UCSD-AML1 (cell line): Measurements from ENCODE around the gene BUD31.
A peak's percentile ranks its signal among the peaks of the same experiment; 100 is the strongest.

ENCODE experiments used
- DNase-seq: peaks from one replicate; lab custom pipeline; 2025; ENCODE audit not compliant: unreplicated experiment; lab: John Stamatoyannopoulos, UW

Gene BUD31

DNA sequence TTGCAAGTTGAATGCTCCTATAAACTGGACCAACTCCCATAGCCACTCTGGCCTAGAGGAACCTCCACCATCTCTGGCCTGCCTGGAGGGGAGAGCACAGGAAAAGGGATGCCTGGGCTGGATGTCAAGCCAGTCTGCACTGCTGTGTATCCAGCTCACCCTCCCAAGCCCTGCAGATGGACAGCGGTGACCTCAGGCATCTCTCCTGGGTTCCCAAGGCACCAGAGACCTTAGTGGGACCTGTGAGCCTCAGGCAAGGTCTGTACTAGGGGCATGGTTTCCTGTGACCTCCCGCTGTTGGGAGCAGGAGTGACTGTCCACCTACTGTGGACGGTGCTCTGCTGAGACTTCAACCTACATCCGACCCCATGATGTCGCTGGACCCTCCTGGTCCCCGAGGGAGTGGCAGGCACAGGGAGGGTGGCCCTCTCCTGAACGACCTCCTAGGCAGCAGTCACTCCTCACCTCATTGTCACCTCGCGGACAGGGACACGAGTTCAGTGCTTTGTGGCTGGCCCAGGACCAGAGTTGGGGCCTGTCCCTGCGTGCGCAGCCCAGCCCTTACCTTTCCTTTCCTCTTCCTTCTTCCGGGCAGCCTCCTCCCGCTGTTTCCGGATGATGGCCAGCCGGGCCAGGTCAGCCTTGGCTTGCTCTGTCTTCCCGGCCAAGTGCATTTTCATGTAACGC, 11.3 kb upstream of the BUD31 start:
- DNase-seq = no peak

DNA sequence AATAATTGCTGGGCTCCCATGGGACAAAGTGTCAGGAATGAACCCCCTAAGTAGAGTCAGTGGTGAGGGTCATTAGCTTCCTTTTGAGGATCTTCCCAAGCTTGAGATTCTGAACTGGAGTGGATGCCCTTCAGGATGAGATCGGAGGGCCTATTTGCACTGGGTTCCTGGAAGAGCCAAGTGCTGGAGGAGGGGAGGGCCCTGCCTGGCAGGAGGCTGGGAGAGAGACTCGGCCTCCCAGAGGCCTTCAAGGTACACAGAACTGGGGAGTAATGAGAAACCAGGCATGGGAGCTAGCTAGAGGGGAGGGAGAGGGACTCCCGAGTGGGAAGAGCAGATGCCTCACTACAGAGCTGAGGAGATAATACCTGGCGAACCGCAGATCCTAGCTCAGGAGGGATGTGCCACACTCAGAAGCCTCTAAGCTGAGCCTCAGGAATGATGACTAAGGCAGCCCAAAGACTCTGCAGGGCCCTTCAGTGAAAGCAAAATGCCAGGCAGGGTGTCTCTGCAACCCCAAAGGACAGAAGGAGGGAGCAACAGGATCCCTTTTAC, 9.8 kb upstream of the BUD31 start:
- no peak for DNase-seq

DNA sequence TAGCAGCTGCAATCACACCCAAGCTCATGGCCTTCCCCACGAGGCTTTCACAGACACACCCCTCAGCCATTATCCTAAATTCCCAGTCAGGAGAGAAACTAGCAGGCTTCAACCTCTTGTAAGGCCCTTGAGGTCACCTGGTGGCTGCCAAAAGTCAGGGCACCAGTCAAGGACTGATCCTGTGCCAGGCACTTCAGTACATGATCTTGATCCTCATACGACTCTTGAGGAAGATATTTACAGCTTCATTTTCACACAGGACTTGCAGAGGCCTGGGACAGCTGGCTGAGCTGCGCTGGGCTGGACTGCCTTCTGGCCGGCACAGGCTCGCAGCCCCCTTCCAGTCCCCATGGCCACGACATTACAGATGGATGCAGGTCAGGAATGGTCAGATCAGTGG, 9.2 kb upstream of the BUD31 start:
- DNase-seq = no peak

DNA sequence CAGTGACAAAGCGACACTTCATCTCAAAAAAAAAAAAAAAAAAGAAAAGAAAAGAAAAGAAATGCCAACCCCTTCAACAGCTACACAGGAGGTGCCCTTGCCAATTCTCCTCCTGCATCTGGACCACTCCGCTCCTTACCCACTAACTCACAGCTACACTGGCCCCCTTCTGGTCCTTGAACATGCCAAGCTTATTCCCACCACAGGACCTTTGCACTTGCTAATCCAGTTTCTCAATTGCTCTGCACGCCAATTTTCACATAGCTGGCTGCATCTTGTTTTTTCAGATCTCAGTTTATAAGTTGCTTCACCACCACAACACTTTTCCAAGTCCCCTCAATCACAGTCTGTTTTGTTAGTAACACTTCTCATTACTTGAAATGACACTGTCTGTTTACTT, 5.9 kb upstream of the BUD31 start:
- DNase-seq = no peak

DNA sequence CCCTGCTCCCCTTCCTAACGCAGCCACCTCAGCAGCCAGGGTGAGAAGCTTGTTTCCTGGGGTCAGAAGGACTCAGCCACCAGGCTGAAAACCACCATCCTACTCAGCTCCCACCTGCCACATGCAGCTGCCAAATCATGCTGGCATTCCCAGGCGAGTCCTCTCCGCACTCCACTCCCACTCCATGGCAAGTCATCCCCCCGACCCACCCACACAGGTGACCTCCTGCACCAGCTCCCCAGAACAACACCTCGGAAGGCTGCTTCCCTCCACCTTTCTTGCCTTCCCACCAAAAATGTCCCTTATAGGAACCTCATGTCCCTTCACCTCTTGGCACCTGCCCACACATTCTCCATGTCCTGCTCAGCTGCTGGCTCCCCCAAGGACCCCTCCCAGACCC, 5.0 kb upstream of the BUD31 start:
- no peak for DNase-seq

DNA sequence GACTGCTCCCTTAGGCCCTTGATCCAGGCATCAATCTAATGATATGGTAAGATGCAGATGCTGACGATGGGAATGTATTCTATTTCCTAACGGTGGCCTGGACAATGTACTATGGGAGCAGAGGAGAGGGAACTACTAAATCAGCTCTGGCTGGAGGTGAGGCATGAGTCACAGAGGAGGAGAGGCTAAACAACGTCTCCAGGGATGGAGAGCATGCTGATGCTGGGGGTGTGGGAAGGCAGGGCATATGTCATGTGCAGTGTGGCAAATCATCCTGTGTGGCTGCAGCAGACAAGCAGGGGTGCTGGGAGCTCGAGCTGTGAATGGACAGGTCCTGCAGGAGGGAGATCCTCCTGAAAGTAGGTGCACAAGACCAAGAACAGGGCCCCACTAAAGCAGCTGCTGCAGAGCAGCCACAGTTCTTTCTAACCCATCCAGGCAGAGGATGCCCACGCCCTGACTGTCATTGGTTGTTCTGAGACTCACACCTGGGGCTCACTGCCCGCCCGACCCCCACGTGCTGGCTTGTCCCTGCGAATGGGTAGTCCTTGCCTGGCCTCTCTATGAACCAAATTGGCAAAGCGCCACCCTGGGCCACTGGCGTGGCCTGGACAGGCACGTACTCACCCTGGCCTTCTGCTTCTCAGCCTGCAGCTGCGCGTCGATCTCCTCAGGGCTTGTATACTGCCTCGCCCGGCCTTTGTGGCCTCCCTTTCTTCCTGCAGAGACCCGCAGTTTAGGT, 4.4 kb upstream of the BUD31 start:
- no peak for DNase-seq

DNA sequence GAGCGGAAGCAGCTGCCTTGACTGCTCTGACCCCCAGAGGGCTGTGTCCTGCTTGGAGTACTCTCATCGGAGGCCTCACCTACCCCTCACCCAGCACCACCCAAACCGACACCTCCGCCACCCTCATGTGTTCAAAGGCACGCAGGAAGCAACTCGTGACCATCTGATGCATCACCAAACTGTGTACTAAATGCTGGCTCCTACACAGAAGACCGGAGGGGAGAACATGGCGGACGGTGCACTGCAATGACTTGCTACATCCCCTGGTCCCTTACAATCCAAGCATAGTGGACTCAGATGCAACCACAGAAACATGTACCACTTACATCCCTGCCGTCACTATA, 3.8 kb upstream of the BUD31 start:
- DNase-seq = no peak

DNA sequence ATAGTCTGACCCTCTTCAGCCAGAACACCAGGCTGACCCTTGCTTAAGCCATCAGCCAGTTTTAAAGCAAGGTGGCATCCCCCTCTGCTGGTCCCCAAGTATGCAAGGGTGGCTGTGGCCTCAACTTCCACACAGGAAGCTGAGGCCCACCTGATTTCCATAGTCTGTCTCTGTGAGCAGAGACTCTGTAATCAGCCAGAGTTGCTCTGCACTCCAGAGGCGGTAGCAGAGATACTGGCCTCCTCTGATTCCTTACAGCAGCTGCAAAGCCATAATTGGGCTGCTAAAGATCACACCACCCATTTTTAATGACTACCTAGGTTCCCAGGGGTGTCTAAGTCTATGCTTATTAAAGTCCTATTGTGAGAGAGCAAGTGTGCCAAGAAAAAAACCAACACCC, 2.2 kb upstream of the BUD31 start:
- no peak for DNase-seq

DNA sequence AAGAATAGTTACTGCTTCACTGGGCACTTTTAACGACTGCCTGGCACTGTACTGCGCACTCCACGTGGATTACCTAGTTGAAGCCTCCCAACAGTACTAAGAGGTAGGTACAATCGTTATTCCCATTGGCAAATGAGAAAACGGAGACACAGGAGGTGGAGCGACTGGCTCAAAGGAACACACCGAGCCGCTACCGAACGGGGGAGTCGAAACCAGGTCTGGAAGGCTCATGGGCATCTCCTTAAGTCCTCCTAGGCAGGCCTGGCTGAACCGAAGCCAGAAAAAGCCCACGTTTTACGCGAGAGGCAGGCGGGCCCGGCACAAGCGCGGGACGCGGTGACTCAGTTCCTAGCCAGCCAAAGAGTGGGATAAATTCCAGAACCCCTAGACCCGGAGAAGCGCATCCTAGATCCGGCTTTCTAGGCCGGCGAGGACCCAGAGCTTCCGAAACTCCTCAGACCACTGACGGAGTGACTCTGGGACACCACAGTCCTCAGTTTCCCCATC, 844 bp upstream of the BUD31 start:
- peak; percentile 26 for DNase-seq

DNA sequence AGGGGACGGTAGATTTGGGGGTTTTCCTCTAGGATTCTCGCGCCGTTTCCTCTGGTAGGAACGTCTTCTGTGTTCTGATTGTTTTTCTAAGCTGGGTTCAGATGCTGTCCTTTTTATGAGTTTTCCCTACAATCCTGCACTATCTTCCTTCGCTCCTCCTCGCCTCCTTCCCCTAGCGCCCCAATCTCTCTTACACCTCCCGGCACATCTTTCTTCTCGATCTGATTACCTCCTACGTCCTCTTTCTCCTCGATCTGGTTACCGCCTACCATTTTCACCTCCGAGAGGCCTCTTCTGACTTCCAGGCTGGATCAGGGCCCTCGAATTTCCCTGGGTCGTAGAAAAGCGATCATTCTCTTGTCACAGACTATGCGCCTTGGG, 413 bp downstream of the BUD31 start:
- DNase-seq = no peak

DNA sequence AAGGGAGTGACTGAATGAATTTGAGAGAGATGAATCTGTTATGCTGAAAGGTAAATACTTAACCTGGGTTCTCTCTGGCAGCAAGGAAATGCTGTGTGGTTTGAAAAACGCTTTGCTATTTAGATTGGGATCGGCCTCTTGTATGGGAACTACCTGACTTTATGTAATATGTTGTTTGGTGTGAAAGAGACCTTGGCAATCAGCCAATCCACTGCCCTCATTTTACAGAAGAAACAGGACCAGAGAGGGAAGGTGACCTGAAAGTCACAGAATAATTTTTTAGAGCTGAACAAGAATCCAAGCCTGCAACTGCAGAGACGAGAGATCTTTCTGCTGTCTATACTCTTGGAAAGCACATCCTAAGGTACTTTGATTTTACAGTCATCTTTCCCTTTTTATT, 1.0 kb downstream of the BUD31 start:
- no peak for DNase-seq

DNA sequence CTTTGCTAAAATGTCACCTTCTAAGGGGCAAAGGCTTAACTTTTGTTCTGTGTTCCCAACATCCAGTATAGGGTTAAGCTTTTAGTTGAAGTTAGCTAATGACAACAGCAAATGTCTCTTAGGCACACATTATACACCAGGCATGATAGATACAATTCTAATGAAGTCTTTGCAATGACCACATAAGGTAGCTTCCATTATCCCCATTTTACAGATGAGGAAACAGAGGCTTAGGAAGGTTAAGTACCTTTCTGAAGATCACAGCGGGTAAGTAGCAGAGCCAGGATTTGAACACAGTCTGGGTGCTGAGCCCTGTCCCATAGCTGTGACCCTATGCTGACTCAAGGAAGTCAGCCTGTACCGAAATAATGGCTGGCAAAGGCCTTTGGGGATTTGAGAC, 1.9 kb downstream of the BUD31 start:
- DNase-seq = no peak

DNA sequence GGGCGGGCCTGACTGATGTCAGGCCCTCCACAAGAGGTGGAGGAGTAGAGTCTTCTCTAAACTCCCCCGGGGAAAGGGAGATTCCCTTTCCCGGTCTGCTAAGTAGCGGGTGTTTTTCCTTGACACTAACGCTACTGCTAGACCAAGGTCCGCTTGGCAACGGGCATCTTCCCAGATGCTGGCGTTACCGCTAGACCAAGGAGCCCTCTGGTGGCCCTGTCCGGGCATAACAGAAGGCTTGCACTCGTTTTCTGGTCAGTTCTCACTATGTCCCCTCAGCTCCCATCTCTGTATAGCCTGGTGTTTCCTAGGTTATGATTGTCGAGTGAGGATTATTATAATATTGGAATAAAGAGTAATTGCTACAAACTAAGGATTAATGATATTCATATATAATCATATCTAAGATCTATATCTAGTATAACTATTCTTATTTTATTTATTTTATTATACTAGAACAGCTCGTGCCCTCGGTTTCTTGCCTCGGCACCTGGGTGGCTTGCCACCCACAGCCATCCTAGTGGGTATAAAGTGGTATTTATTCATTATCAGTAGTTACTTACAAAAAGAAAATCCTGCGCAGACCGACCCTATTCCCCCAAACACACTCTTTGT, 6.9 kb downstream of the BUD31 start:
- peak; percentile 16 for DNase-seq

DNA sequence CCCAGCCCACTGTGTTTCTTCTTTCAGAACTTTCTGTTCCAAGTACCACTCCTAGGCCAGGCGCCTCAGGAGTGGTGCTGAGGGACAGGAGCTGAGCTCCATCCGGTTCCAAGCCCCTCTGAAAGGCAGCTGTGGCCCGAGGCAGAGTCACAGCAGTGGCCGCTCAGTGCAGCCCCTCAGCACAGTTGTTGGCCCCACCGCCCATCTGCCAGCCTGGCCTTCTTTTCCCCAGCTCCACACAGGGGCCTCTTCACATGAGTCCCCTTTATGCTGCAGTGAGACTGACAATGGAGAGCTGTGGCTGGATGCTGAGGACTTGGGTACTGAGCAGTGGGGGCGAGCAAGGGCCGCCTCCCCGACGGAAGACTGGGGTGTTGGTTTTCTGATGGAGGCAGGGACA, 9.5 kb downstream of the BUD31 start:
- DNase-seq = no peak

DNA sequence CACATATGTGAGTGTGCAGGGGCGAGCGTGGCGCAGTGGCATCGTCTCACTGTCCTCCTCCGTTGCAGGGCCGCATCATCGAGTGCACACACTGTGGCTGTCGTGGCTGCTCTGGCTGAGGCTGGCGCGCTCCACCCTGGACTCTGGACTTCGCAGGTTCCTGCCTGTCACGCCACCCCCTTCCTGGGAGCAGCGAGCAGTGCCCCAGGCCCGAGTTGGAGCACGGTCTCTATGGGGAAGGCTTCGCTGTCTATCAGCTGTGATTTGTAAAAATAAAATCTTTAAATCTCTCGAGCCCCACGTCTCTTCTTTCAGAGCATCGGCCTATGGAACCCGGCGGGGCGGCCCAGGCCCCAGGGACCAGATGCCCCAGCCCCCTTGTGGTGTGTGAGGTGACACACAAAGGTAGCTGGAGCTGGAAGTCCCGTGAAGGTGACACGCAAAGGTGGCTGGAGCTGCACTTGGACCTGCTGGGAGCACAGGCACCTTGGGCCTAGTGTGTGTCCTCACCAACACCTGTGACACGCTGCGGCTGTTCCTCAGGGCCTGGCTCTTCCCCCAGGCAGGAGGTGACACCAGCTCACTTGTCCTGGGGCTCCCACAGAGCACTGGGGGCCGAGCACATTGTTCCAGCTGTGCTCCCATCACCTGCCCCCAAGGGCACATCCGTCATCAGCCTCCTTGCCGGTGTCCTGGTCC, 10.7 kb downstream of the BUD31 start:
- DNase-seq = no peak

DNA sequence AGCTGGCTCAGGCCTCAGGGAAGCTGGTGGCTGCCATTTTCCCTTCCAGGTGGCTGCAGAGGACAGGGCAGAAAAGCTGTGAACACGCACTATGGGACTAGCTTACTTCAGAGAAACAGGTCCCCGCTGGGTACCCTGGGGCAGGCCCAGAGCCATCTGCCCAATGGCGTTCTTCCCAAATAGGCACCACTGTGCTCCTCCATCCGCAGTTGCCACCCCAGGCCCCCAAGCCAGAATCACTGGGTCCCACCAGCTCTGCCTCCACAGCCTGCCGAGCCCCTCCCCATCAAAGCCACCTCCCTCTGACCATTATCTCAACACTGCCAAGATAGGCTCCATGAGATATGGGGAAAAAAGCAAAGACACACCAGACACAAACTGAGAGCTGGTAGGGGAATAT, 11.4 kb downstream of the BUD31 start:
- no peak for DNase-seq

DNA sequence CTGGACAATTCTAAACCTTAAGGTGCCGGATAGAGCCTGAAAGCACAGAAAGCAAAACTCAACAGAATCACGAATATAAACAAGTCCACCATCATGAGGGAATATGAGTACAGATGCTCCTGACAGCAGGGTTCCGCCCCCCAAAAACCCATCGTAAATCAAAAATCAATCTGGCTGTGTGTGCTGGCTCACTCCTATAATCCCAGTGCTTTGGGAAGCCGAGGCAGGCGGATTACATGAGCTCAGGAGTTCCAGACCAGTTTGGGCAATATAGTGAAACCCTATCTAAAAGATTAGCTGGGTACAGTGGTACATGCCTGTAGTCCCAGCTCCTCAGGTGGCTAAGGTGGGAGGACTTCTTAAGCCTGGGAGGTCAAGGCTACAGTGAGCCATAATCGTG, 12.2 kb downstream of the BUD31 start:
- DNase-seq = no peak

DNA sequence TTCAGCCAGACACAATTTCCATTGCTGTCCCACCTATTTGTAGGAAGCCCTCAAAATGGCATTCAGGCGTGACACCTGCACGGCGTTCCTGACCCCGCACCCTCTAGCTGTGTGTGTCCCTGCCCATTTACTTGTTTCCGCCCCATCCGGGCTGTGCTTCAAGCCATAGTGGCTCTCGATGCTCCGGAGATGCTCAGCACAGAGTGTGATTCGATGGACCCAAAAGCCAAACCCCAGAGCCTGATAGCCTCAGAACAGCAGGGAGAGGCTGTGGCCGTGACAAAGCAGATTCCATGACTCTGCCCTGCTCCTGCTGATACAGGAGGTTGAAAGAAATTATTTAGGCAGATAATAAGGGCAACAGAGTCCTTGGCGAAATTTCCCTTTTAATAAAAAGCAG, 13.4 kb downstream of the BUD31 start:
- DNase-seq = no peak

DNA sequence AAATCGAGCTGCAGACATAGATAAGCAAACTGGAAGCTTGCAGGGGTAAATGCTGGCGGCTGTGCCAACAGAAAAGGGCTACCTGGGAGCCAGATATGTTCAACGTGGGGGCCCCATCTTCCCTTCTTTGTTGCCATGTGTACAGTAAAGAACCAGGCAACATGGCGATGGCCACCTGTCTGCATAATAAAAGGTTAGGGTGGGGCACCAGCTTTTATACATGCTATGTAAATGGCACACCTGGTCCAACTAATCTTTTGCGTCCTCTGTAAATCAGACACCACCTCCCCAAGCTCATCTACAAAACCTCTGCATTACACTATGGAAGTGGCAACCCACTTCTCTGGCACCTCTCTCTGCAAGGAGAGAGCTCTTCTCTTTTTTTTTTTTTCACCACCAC, 13.9 kb downstream of the BUD31 start:
- DNase-seq = no peak

DNA sequence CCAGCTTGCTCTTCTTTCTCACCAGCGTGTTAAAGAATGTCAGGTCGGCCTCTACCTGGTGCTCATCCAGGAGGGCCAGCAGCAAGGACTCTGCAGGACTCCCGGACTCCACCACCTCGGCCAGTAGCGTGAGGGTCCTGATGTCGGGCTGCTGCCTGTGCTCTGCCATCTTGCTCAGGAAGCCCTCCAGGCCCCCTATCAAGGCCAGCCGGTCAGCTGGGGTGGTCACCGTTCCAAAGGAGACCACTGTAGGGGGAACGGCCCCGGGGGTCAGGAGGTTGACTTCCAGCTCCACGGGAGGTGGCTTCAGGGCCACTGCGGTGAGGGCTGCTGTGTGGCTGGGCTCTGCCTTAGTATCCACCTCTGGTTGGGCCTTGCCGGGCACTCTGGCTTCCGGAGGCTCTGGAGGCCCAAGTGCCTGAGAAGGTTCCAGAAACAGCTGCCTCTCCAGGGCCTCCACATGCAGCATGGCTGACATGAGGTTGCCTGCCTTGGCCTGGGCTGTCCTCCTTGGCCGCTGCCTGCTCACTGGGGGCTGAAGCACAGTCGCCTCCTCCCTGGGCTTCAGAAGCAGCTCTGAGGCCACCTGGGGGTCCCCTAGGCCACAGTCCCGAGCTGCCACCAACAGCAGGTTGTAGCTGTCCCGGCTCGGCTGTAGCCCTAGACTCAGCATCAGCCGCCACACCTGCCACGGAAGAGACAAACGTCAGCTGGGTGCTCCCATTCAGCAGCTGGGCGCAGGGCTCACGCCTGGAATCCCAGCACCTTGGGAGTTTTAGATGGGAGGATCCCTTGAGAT, 16.4 kb downstream of the BUD31 start:
- DNase-seq = no peak
